HK-2 (cell line): Measurements from ENCODE around the gene DOCK1.

Experiments used
- DNase-seq: peaks from one replicate; pipeline ENCODE4 v3.0.0-alpha.2; 2018; ENCODE audit not compliant: unreplicated experiment

The DOCK1 gene

DNA sequence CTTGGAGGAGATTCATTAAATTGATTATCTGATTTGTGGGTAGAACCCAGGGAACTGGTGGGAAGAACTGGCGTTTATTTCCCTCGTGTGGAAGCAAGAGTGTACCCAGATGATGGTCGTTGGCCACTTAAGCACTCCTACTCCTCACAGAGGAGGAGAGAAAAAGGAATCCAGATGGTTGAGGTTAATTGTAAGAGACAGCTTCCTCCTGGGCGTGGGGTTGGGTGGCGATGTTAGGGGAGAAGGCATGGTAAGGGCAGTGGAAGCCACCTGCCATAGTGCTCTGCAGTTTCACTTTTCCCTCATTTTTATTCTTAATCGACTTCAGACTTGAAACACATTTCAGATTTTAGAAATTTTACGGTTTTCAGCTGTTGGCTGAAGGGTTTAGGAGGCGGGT is 104.1 kb downstream of the DOCK1 start:
- DNase-seq = no peak

DNA sequence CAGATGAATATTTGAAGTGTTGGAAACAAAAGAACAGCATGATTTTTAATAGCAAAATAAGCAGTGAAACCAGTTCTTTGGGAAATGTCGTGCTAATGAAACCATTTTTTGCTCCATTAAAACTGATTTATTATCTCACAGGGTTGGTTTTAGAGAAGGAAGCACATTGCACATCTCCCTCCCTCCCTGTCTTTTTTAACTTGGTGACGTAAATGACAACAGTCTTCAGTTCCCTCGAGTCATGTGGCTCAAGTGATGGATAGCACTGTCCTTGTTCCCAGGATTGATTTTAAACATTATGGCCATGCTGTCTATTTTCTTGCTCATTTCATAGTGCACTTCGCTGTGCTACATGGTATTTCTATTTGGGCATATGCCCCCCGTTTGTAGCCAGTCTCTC is 105.9 kb downstream of the DOCK1 start:
- DNase-seq = no peak

DNA sequence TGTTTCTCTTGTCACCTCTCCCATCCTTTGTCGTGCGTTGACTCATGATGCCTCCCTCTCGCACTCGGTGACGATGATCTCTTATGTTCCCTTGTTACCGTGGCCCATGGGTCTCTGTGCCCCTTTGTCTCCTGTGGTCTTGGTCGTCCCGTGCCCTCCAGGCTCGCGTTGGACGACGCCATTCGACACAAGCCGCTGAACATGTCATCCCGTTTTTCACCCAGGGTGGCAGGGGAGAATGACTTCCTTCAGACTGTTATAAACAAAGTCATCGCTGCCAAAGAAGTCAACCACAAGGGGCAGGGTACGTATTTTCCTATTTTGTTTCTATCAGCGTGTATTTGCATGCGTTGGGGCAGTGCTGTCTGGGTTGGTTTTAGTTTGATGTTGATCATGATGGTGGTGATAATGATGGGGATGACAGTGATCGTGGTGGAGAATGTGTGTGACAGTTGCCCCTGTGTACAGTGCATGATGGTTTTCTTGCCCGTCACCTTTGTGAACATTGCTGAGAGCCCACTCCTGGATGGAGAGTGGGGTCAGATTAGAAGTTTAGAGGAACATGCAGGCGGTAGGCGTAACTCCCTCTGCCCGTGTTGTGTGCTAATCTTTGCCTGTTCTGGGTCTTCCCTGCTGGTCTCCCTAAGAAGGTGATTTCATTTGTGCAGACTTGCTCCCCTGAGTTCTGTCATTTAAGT is 107.0 kb downstream of the DOCK1 start:
- no peak for DNase-seq

DNA sequence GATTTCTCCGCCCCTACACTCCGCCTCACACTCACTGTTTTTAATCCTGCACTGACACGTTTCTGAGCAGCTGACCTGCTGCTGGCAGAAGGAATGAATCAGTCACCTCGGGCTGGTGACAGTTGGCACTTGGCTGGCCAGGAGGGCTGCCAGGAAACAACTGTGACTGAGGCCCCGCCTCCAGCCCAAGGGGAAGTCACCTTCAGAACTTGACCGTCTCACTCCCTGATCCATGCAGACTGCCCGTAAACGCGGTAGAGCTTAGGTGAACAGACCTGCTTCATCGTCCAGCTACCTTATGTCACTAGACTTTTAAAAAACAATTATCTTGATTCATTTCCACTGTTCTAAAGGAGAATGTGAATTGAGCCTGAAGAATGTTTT is 107.5 kb downstream of the DOCK1 start:
- peak; percentile 74 for DNase-seq

DNA sequence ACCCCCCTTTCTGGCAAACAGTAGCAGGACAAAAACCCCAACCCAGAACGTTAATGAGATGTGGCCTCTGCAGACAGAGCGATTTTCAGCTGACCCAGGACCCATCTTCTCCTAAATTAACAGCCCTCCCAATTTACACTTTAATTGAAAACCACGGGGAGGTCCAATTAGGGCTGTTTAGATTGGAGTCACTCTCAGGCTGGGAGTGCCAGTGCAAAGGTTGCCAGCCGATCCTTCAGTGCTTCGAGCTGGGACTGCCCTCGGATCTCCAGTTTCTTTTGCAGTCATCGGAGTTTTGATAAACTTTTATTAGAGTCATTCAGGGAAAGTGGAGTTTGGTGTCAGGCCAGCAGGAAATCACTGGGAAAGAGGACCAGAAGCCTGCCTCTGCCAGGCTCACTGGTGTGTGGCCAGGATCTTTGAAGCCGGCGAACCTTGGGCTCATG is 108.0 kb downstream of the DOCK1 start:
- DNase-seq = no peak

DNA sequence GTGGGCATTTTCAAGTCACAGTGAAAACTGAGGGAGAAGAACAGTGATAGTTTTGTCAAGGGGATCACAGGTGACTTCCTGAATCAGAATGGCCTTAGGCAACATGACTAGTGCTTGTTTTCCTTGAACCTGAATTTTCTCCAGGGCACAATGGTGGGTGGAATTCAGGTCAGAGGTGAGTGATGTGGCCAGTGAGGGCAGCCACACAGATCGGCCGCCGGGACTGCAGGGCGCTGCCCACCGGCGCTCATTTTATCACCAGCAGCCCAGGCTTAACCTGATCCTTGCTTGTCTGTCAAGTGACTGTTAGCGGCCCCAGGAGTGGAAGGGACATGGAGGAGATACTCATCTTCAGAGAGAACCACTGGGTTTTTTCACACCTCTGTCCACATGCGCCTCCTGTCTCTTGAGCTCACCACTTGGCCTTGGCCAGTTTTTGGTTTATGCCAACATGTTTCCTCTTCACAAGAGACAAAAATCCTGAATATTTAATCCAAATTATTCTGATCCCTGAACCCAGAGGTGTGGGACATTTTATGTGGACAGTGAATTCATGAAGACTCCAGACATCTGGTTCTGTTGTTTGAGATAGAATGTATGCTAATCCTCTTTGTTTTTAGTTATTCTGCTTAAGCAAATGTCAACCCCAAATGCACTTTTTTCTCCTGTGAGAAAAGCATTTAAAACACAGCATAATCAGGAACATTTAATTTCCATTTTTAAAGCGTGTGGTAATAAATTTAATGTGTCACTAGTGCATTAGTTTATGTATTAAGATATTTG is 108.7 kb downstream of the DOCK1 start:
- DNase-seq = no peak

DNA sequence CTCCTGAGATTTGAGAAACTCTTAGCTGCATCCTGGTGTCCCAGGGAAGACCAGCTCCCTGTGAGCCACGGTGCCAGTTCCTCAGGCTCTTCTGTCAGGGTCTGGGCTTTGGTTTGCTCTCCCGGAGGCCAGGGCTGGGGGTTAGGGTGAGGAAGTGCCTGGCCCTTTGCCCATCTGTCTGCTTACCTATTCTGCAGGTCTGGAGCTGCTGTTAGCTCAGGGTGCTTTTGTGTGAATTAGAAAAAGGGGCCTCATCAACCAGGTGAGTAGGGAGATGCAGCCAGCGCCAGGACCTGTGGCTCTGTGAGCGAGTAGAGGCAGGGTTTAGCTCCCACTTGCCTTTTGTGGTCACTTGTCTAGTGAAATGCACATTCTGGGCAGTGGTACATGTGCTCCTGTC is 109.4 kb downstream of the DOCK1 start:
- DNase-seq = no peak

DNA sequence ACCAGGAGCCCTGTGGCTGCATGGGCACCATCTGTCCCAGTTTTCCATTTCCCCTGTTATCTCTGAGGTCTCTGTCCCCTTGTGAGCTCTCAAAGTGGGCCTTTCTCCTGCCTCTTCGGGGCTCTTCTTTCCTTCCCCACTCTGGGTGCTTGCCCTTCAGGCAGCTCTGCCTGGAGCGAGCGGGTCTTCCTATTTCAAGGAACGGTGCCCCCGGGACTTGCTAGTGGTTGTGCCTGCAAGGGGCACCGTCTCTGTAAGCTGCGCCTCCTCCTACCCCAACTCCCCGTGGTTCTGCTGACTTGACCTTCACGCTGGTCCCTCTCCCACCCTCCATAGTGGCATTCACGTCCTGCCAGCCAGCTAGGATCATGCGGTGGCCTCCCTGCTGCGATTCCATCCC is 110.1 kb downstream of the DOCK1 start:
- no peak for DNase-seq

DNA sequence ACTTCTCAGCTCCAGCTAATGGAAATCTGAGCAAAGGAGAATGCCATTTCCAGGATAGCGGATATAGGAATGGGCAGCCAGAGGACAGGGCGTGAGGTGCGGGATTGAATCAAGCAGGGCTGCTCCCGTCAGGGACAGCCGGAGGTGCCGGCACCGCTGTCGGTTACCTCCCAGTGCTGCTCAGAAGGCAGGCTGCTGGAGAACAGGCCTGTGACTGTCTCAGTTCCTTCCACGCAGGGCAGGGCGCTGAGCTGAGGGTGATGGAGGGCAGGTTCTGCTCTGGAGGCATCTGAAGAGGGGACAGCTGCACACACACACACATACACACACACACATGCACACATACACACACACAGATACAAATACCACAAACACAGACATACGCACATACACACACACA is 111.1 kb downstream of the DOCK1 start:
- no peak for DNase-seq

DNA sequence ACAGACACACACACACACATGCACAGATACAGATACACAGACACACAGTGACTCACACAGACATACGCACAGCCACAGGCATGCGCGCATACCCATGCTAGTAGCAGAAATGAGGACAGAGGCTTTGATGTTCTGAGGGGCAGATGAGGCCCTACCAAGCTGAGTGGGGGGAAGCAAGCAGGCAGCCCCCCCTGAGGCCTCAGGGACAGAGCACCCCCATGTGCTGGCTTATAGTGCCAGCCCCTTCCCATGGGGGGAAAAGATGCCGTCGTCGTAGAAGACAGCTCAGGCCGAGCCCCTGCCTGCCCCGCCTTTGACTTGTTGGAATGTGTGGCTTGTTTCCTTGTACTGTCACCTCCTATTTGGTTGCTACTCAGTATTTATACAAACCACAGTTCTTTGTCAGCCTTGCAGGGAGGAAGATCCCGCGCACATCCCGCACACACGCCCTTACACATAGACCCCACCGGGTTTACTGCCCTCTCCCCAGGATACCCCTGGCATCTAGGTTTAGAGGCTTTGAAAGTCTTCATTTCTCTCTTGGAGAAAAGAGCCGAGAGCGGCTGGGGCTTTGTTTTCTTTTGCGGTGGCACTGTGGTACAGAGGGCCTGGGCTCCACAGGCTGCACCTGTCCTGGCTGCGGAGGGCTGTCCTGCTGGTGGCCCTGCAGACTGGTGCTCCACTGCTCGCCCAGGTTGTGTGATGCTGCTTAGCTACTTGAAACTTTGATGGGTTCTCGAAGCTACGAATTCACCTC is 112.5 kb downstream of the DOCK1 start:
- no peak for DNase-seq

DNA sequence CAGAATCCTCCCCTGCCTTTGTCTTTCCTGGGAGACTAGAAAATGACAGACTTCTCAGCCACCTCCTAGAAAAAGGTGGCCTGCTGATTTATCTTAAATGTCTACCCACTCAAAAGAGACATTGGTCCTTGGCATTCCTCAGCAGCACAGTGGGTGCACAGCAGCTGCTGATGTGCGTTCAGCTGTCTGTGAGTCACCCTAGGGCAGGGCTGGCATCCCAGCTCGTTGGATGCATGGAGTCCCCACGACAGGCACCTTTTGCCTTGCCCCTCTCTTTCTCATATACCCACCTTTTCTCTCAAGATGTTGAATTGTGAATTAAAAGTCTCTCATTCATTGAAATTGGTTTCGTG is 113.0 kb downstream of the DOCK1 start:
- no peak for DNase-seq

DNA sequence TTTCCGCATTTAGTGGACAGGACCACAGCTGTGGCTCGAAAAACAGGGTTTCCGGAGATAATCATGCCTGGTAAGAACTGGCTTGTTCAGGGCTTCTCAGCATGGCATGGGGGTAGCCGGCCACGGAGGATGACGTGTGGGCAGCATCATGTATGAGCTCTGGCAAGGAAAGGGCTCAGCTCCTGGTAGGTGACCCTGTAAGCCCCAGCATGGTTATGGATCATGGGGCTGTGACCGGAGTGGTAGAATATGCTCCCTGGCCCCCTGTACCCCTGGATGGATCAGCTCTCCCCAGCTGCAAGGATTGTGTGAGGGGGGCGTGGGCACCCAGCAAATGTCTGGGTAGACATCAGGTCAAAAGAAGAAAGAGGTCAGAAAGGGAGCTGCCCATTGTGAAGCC is 113.5 kb downstream of the DOCK1 start:
- no peak for DNase-seq

DNA sequence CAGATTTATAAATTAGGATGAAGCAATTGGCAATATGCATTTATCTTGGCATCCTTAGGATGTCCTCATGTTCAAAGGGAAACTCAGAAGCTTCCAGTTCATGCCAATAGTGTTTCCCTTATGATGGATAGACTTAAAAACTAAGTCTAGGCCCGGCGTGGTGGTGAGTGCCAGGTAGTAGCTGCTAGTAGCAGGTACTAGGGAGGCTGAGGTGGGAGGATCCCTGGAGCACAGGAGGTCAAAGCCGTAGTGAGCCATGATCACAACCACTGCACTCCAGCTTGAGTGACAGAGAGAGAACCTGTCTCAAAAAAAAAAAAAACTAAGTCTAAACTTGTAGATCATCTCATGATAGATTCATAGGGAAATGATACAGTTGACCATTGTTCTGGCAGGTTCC is 115.0 kb downstream of the DOCK1 start:
- DNase-seq = no peak

DNA sequence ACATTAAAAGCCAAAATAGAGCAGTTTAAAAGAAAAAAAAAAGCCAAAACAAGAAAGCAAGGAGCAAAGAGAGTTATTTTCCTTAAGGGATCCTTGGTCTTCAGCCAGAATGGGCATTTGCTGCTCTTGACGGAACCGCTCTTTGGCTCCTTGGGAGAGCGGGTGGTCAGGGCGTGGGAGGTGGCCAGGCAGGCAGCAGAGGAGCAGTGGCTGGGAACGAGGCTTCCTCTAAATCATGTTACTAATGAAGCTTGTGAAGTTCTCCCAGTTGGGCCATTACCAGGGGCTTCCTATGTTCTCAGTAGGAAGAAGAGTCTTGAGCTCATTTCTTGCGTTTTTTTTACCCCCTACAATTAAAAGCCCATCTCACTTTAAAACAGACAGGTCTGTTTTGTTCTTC is 116.6 kb downstream of the DOCK1 start:
- no peak for DNase-seq

DNA sequence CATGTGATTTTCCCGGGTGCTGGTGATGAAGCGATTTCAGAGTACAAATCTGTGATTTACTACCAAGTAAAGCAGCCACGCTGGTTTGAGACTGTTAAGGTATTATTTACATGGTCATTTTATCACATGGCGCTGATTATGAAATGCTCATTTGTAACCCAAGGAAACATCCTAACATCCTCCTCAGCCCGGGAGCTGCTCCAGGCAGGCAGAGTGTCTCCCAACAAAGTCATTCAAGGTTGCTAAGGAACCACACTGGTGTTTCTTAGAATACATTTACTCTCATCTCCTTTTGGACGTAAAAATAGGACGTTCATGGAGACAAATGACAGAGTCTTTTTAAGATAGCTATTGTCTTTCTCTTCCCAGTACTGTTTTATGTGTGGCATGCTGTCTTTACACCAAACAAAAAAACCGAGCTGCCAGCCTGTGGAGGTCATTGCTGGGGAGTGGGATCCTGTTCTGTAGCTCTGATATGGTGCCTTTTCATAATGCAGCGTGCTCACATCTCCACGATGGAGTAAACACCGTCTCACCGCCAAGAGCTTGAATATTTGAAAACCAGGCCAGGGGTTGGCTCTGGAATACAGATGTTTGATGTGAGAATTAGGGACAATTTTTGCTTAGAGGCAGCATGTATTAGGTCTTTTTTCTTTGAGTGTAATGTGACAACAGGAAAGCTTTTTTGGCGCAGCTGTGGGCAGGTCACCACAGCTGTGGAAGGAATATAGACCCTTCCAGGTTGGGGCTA is 119.6 kb downstream of the DOCK1 start:
- no peak for DNase-seq

DNA sequence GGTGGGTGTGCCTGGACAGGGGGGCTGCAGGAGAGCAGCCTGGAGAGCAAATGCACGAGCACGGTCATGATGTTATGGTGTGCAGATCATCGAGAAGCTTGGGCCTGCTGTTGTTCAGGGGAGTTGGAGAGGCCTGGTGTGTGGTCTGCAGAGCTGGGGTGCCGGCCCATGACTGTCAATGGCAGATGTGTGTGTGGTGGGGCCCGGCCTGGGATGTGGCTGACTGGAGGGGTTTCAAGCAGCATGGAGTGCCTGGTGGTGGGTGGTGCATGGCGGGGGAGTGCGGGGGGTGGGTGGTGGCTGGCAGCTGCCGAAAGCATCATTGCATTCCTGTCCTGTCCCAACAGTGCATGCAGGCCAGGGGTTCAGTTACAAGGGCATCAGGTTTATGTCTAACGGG is 122.6 kb downstream of the DOCK1 start:
- no peak for DNase-seq

DNA sequence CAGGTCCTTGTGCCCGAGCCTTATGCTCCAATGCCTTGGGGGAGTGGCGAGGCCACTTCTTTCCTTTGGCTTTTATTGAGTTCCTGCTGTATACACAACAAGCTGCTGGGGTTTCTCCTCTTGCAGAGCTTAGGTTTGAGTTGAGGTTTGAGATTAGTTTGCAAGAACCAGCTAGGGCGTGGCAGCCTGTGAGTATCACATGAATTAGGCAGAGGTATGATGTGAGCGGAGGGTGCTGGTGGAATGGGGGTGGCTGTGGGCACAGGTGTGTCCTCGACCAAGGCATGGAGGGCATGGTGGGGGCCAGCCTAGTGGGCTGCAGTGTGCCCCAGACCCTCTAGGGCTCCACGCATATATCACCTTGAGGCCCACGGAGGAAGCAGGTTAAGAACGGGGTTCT is 123.3 kb downstream of the DOCK1 start:
- no peak for DNase-seq

DNA sequence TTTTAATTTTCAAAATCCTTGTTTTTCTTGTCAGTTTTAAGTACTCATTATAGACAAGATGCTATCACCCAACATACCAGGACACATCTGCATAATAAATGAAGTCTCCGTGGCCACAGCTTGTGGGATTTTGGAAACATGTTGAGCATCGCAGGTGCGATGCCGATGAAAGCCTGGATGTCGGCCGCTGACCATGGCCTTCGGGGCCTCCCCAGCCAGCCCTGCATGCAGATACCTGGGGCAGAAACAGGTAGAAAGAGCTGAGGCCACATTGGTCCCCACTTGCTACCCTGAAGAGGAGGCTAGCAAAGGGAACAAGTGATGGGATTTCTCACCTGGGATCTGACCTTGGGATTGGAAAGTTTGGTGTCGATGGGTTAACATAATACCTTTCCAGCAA is 123.8 kb downstream of the DOCK1 start:
- DNase-seq = no peak

DNA sequence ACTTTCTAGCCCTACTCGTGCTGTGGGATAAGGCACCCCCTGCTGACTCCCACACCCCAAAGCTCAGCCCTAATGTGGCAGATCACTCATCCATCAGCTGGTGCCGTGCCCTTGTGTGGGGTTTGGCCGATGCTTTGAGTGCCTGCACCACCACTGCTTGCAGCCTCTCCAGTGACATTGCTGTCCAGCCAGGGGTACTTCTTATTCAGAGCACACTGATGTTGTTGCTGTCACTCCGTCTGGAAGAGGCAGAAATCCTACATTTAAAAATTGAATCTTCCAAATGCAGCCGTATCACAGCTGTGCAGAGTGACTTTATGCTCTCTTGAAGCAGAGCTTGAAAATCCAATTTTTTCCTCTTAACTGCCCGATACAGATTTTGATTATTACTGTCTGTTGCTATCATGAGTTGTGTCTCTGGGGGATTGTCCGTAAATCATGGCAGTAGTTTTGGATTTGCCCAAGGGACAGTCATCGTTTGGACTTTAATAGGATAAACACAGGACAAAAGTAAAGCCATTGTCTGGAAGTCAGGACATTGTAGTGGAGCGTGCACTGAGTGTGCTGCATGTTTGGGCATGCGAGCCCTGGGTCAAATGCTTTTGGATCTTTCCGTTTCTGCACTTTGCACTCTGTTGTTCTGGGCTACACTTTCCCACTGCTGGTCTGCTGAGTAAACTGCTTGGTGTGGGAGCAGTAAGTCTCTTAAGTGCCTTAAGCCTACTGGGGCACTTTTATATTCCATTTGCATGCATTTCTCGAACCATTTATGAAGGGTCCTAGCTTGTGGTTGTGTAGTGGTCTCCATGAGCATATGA is 128.2 kb downstream of the DOCK1 start:
- no peak for DNase-seq

DNA sequence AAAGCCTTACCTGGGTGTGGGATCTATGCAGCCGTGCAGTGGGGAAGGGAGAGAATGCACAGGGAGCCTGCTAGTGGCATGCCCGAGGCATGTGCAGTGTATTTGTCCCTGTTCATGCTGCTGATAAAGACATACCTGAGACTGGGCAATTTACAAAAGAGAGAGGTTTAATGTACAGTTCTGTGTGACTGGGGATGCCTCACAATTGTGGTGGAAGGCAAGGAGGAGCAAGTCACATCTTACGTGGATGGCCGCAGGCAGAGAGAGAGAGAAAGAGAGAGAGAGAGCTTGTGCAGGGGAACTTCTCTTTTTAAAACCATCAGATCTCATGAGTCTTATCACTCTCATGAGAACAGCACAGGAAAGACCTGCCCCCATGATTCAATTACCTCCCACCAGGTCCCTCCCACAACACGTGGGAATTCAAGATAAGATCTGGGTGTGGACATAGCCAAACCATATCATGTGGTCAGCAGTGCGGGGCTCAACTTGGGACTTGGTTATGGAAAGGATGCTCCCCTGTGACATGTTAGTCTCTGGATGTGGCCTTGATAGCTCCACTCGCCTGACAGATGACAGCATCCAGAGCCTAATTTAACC is 128.9 kb downstream of the DOCK1 start:
- no peak for DNase-seq

DNA sequence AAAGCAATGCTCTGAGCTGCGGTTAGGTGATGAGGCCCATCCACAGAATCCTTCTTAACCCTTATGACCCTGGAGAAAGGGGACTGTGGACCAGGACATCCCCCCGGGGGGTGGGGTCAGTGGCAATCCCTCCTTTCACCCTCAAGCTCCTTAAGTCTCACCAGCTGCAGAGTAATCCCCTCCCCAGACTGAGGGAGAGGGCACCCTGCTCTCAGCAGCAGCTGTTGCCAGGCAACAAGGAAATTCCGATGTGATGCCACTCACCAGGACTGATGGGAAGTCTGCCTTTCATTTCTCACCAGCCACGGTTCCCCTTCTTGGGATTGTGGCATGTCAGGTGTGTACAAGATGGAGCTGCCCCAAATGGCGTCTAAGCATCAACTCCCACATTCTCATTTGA is 129.6 kb downstream of the DOCK1 start:
- no peak for DNase-seq
